Kidney tubule cell (primary cell): ENCODE data around the gene ZNF688.

Source experiments
- DNase-seq: peaks from one replicate; pipeline ENCODE4 v3.0.0-alpha.2; 2018; ENCODE audit warnings: low spot score

ZNF688 gene

GRCh38 chr16:30585400-30586191 lies 14.1 kb upstream of the ZNF688 start, which contains the start of gene ZNF785:
Gene ZNF785, minus strand, starts transcription at chr16:30585697. Its CDS starts 86 bp downstream, at chr16:30585611.
- peak; percentile 99 for DNase-seq

GRCh38 chr16:30585022-30585399 lies 13.5 kb upstream of the ZNF688 start:
- DNase-seq: peak; percentile 34

GRCh38 chr16:30582611-30583340 lies 11.3 kb upstream of the ZNF688 start:
- DNase-seq: no peak

- DNase-seq: no peak
Observed at GRCh38 chr16:30581457-30581856, 9.9 kb upstream of the ZNF688 start.

- no peak for DNase-seq
Observed at GRCh38 chr16:30574678-30575077, 3.2 kb upstream of the ZNF688 start.

- peak; percentile 29 for DNase-seq
Observed at GRCh38 chr16:30570636-30571444, 674 bp downstream of the ZNF688 start.

GRCh38 chr16:30569746-30570635 lies 1.5 kb downstream of the ZNF688 start:
- no peak for DNase-seq

- no peak for DNase-seq
Observed at GRCh38 chr16:30569281-30569680, 2.2 kb downstream of the ZNF688 start.

GRCh38 chr16:30567991-30568638 lies 3.4 kb downstream of the ZNF688 start:
- DNase-seq: peak; percentile 82

- peak; percentile 83 for DNase-seq
Observed at GRCh38 chr16:30567160-30567990, 4.1 kb downstream of the ZNF688 start.

GRCh38 chr16:30566531-30566930 lies 5.0 kb downstream of the ZNF688 start:
- no peak for DNase-seq

- no peak for DNase-seq
Observed at GRCh38 chr16:30565984-30566383, 5.5 kb downstream of the ZNF688 start.

- no peak for DNase-seq
Observed at GRCh38 chr16:30565526-30565925, 6.0 kb downstream of the ZNF688 start.

GRCh38 chr16:30562021-30562420 lies 9.5 kb downstream of the ZNF688 start:
- DNase-seq: no peak

- DNase-seq: peak; percentile 20
Observed at GRCh38 chr16:30561089-30561816, 10.3 kb downstream of the ZNF688 start.

- no peak for DNase-seq
Observed at GRCh38 chr16:30559690-30560089, 11.8 kb downstream of the ZNF688 start.

- DNase-seq: no peak
Observed at GRCh38 chr16:30558789-30559377, 12.6 kb downstream of the ZNF688 start.

- DNase-seq: peak; percentile 99
Observed at GRCh38 chr16:30557957-30558788, 13.3 kb downstream of the ZNF688 start, which contains the start of gene ZNF764. Gene ZNF764, minus strand, starts transcription at chr16:30558374. Its CDS starts 192 bp downstream, at chr16:30558182.
